ENCODE measurements around the gene BRI3. TPM values are rescaled to one million over a fixed set of nuclear protein-coding genes. Genes with fewer than 3 reads are reported as not detected.

BRI3 gene
- polyA plus RNA-seq, 1 donor (not counting 4 experiments of a cell fraction or from before 2014, with no cell fraction given): 121 TPM

GRCh38 chr7:98339043-98339442 lies 57.6 kb downstream of the BRI3 start:
- TF ChIP-seq EZH2 (IDR thresholded peaks at IDR 0.05; ENCODE audit: low read length): no peak
- TF ChIP-seq CTCF (optimal IDR thresholded peaks at IDR 0.05 in 1 of 3, IDR thresholded peaks at IDR 0.05 in 1 of 3, conservative IDR thresholded peaks at IDR 0.05 in 1 of 3; ENCODE audit: extremely low read depth in 1 of 3, insufficient read depth in 2 of 3, low read length in 3 of 3): no peak
- Histone ChIP-seq H3K27ac (ENCODE audit: control insufficient read depth, insufficient read depth, low read length) (no peak overlapping the region), H2AFZ (ENCODE audit: control insufficient read depth, low read length) (no peak overlapping the region), H3K27me3 (ENCODE audit: control insufficient read depth, extremely low read depth, insufficient read depth, low read length) (no peaks in the 10 kb centered on the region), H3K9ac (ENCODE audit: control insufficient read depth, extremely low read depth, insufficient read depth, low read length) (no peak overlapping the region), H3K9me1 (ENCODE audit: control insufficient read depth, extremely low read depth, insufficient read depth, low read length) (no peaks in the 10 kb centered on the region), H3K79me2 (ENCODE audit: control insufficient read depth, insufficient read depth, low read length) (peaks cover 57% of the 10 kb centered on the region), H3K9me3 (ENCODE audit: control insufficient read depth, low read depth, low read length) (no peaks in the 10 kb centered on the region), H3K4me2 (ENCODE audit: control insufficient read depth, extremely low read depth, insufficient read depth, low read depth, low read length) (no peak overlapping the region), H4K20me1 (ENCODE audit: control insufficient read depth, extremely low read depth, insufficient read depth, low read length) (no peaks in the 10 kb centered on the region), H3K4me3 (ENCODE audit: control insufficient read depth in 2 of 3, extremely low read depth in 1 of 3, insufficient read depth in 2 of 3, low read depth in 1 of 3, low read length in 3 of 3) (no peak overlapping the region), H3K4me1 (ENCODE audit: control insufficient read depth, extremely low read depth, insufficient read depth, low read length) (no peaks in the 10 kb centered on the region), H3K36me3 (ENCODE audit: control insufficient read depth in 2 of 2, extremely low read depth in 1 of 2, insufficient read depth in 2 of 2, low read length in 2 of 2) (peaks cover 3% of the 10 kb centered on the region in 2 experiments)
- FAIRE-seq (no peak), DNase-seq (ENCODE audit: low read depth, low spot score) (no peak)
- dilution Hi-C loops (cut with MboI; ENCODE audit: extremely low pct_ligation_motif_present, low sequenced_read_pairs): no loop called here

GRCh38 chr7:98341106-98341505 lies 59.6 kb downstream of the BRI3 start:
- FAIRE-seq: no peak
- no peak for TF ChIP-seq EZH2 (IDR thresholded peaks at IDR 0.05; ENCODE audit: low read length)
- no peak for TF ChIP-seq CTCF (optimal IDR thresholded peaks at IDR 0.05 in 1 of 3, IDR thresholded peaks at IDR 0.05 in 1 of 3, conservative IDR thresholded peaks at IDR 0.05 in 1 of 3; ENCODE audit: extremely low read depth in 1 of 3, insufficient read depth in 2 of 3, low read length in 3 of 3)
- no peaks in the 10 kb centered on the region for H3K9me3 ChIP-seq (ENCODE audit: control insufficient read depth, low read depth, low read length)
- no peak overlapping the region for H2AFZ ChIP-seq (ENCODE audit: control insufficient read depth, low read length)
- H3K4me3 ChIP-seq (ENCODE audit: control insufficient read depth in 2 of 3, extremely low read depth in 1 of 3, insufficient read depth in 2 of 3, low read depth in 1 of 3, low read length in 3 of 3): no peak overlapping the region
- no peak overlapping the region for H3K9ac ChIP-seq (ENCODE audit: control insufficient read depth, extremely low read depth, insufficient read depth, low read length)
- H3K4me2 ChIP-seq (ENCODE audit: control insufficient read depth, extremely low read depth, insufficient read depth, low read depth, low read length): no peak overlapping the region
- no peaks in the 10 kb centered on the region for H4K20me1 ChIP-seq (ENCODE audit: control insufficient read depth, extremely low read depth, insufficient read depth, low read length)
- no peaks in the 10 kb centered on the region for H3K27me3 ChIP-seq (ENCODE audit: control insufficient read depth, extremely low read depth, insufficient read depth, low read length)
- peaks cover 3% of the 10 kb centered on the region in 2 experiments for H3K36me3 ChIP-seq (ENCODE audit: control insufficient read depth in 2 of 2, extremely low read depth in 1 of 2, insufficient read depth in 2 of 2, low read length in 2 of 2)
- no peaks in the 10 kb centered on the region for H3K4me1 ChIP-seq (ENCODE audit: control insufficient read depth, extremely low read depth, insufficient read depth, low read length)
- dilution Hi-C loops (cut with MboI; ENCODE audit: extremely low pct_ligation_motif_present, low sequenced_read_pairs): no loop called here
- no peak overlapping the region for H3K27ac ChIP-seq (ENCODE audit: control insufficient read depth, insufficient read depth, low read length)
- H3K9me1 ChIP-seq (ENCODE audit: control insufficient read depth, extremely low read depth, insufficient read depth, low read length): no peaks in the 10 kb centered on the region
- DNase-seq (ENCODE audit: low read depth, low spot score): no peak
- H3K79me2 ChIP-seq (ENCODE audit: control insufficient read depth, insufficient read depth, low read length): peaks cover 62% of the 10 kb centered on the region

Other genes with a start within 250 kb of the BRI3 start
- gene LMTK2, start 174.8 kb upstream of the BRI3 start, polyA plus RNA-seq: 3.7 to 10.2 TPM (median 6.6 TPM) in 3 replicates
- not detected in 3 replicates for gene BHLHA15, start 70.2 kb upstream of the BRI3 start, polyA plus RNA-seq
- gene TECPR1, start 29.5 kb upstream of the BRI3 start, polyA plus RNA-seq: 1.5 to 3.7 TPM (median 2.4 TPM) in 3 replicates
- 38.7 to 49.0 TPM (median 41.7 TPM) in 3 replicates for gene BAIAP2L1, start 119.4 kb downstream of the BRI3 start, polyA plus RNA-seq